ENCODE measurements around the gene GARIN3.
A peak's percentile ranks its signal among the peaks of the same experiment; 100 is the strongest.

GARIN3 gene

DNA sequence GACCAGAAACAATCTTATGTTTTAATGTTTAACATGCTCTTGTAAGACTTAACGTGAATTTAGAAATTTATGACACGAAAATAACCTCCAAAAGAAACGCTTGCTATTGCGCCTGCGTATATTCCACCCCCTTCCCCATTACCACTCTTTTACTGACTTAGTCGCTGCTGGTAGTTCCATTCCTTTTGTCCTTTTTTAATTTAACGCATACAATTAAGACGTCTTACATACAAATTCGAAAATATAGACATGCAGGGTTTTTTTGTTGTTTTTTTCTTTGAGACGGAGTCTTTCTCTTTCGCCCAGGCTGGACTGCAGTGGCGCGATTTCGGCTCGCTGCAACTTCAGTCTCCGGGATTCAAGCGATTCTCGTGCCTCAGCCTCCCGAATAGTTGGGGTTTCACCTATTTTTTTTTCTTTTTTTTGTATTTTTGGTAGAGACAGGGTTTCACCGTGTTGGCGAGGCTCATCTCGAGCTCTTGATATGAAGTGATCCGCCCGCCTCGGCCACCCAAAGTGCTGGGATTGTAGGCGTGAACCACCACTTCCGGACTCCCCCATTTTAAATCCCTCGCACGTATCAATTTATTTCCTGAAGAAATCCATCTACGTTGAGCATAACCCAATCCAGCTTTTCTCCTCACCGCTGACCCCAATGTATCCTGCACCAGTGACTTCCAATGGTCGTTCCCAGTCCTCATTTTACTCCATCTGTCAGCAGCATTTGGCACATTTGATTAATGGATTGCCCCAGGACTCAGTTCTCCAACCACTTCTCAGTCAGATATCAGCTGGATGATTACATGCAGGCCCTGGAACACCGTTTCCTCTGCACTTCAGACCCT is 22.7 kb downstream of the GARIN3 start:
- peak; percentile 73 for DNase-seq

DNA sequence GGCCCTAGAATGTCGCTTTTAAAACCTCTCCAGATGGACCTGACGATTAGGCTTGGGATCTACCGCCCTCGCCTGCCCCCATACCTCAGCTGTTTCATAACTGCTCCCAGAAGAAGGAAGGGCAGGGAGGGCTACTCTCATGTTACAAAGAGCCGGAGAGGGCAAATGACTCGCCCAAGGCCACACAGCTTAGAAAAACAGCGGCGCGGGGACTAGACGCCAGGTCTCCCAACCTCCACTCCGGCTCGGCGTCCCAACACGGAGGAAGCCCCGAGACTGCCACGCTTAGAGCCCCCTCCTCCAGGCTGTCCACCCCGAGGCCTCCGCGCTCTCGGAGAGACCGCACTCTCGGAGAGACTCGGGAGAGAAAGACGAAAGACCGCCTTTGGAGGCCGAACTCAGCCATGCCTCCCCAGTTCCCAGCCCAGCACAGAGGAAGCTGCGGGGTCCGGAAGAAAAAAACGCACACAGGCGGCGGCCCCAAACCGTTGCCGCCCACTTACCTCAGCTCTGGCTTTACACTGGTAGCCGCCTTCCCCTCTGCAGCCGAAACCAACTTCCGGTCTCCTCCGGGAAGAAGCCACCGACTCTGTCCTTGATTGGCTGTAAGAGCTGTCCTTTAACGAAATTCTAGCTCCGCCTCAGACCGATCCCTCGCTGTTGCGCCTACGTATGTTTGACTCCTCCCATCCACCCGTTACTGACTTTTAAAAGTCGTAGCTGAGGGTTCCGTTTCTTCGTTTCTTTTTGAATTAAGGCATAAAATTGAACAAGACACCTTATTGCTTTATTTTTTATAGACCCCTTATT is 23.5 kb downstream of the GARIN3 start, which contains the start of gene MED7:
TSS of gene MED7 (minus strand) at position 549 of the 810 bp plus-strand sequence. CDS start 3,434 bp downstream, outside the sequence.
- peak; percentile 97 for DNase-seq

GRCh38 chr5:157137691-157138090 is 28.4 kb downstream of the GARIN3 start:
- no peak for DNase-seq

DNA sequence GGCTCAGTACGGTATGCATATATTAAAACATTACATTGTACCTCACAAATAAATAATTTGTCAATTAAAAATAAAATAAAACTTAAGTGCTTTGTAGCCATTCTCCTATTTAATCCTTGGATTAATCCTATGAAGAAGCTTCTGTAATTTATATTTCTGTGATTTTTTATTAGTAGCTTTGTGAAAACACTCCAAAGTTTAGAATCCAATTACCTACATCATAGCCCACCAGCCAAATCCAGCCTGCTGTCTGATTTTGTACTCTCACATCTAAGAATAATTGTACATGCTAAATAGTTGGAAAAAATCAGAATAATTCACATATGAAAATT is 33.8 kb downstream of the GARIN3 start:
- DNase-seq = no peak

GRCh38 chr5:157130925-157131324 is 35.1 kb downstream of the GARIN3 start:
- no peak for DNase-seq

DNA sequence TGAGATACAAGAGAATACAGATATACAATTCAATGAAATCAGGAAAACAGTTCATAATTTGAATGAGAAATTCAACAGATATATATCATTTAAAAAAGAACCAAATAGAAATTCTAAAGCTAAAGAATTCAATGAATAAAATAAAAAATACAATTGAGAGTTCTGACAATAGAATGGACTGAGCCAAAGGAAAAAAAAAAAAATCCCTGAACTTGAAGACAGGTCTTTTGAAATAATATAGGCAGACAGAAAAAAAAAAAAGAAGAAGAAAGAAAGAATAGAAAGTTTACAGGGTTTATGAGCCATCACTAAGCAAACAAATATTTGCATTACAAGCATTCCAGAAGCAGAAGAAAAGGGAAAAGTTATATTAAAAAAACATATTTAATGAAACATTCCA is 44.4 kb downstream of the GARIN3 start:
- DNase-seq = no peak

DNA sequence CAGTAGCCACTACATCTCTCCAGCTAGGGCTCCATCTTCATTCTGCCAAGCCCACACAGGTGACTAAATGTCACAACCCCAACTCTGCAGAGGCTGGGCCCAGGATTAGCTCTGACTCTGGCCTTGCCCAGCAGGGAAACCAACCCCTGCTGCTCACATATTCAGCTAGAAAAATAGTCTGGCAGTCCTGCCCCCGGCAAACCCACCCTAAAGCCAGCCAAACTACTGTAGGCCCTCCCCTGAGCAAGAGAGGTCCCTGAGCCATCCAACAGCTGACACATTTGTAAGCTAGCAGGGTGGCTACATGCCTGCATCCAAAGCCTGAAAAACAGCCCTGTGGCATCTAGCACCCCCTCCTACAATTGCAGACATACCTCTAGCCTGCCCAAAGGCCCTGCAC is 46.0 kb downstream of the GARIN3 start:
- no peak for DNase-seq

- DNase-seq = no peak
Measured at GRCh38 chr5:157116483-157116954, 49.5 kb downstream of the GARIN3 start.

DNA sequence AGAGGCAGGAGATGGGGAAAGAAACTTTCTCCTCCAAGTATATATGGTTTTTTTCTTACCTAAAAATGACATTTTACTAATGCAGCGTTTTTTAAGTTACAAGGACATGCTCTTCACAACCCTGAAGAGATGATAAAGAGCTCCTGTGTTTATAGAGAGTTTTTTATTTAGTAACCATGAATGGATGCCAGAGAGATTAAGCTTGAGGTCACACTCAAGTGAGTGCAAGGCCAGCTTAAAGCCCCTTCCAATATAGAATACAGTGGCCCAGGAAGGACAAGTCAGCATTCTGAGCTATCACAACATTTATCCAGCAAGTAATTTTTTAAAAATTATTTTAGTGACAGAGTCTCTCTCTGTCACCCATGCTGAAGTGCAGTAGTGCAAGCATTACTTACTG is 50.6 kb downstream of the GARIN3 start:
- DNase-seq = no peak

DNA sequence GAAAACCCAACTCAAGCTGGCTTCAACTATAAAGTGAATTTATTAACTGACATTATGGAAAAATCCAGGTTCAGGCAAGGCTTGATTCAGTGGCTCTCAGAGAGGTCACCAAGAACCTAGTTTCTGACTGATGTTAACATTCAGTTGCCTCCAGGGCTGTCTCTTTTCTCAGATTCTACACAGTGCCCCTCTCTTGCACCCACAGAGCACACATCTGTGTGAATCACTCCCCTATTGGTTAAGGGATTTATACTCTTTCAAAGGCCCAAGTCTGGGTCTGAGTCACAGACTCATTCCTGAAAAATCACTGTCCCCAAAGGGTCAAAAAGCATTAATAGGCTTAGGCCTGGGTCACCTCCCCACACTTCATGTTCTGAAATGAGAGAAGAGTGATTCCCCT is 51.1 kb downstream of the GARIN3 start:
- no peak for DNase-seq

DNA sequence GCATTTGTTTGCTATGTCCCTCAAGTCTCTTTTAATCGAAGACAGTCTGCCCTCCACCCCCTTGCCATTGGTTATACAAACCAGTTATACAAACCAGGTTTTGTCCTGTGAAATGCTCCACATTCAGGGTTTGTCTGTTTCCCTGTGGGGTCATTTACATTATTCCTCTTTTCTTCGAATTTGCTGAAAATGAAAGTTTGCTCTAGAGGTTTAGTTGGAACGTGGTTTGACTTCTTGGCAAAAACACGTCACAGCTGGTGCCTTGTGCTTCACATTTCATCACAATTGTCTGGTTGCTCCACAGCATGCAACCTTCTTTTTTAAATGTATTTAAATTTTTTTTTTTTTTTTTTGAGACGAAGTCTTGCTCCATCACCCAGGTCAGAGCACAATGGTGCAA is 53.1 kb downstream of the GARIN3 start:
- no peak for DNase-seq

All from midbrain (tissue), 1 donor.